ENCODE data around the gene RUSC1. TPM values are rescaled to one million over a fixed set of nuclear protein-coding genes. Genes with fewer than 3 reads are reported as not detected.

The RUSC1 gene
- total and polyA plus RNA-seq, 2 of the 8 experiments (the other 6 are each of a cell fraction or from before 2014, with no cell fraction given), result 54.6 to 90.4 TPM

DNA sequence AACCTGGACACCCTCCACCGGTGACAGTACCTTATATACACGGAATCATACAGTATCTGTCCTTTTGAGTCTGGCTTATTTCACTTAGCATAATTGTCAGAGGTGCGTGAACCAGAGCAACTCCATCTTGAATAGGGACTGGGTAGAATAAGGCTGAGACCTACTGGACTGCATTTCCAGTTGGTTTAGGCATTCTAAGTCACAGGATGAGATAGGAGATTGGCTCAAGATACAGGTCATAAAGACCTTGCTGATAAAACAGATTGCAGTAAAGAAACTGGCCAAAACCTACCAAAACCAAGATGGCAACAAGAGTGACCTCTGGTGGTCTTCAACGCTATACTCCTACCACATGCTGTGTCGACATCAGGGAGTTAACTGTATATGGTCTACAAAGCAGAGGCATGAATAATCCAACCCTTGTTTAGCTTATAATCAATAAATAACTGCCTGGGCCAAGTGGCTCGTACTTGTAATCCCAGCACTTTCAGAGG, 13.4 kb upstream of the RUSC1 start (continued):
- TF ChIP-seq, protein P1, sequence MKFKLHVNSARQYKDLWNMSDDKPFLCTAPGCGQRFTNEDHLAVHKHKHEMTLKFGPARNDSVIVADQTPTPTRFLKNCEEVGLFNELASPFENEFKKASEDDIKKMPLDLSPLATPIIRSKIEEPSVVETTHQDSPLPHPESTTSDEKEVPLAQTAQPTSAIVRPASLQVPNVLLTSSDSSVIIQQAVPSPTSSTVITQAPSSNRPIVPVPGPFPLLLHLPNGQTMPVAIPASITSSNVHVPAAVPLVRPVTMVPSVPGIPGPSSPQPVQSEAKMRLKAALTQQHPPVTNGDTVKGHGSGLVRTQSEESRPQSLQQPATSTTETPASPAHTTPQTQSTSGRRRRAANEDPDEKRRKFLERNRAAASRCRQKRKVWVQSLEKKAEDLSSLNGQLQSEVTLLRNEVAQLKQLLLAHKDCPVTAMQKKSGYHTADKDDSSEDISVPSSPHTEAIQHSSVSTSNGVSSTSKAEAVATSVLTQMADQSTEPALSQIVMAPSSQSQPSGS (IDR thresholded peaks at IDR 0.05; ENCODE audit: low read length), result no peak
- TF ChIP-seq RFX5 (IDR thresholded peaks at IDR 0.05; ENCODE audit: borderline replicate concordance, low read depth, low read length) (no peak), SP1 (IDR thresholded peaks at IDR 0.05; ENCODE audit: low read depth, low read length) (no peak), CBX5 (IDR thresholded peaks at IDR 0.05; ENCODE audit: low read depth, low read length) (no peak), SIN3A (conservative IDR thresholded peaks at IDR 0.05 in 1 of 2, IDR thresholded peaks at IDR 0.05 in 1 of 2; ENCODE audit: low read depth in 1 of 2, low read length in 2 of 2) (no peak), ASH2L (IDR thresholded peaks at IDR 0.05; ENCODE audit: low read length) (no peak), SAP30 (IDR thresholded peaks at IDR 0.05; ENCODE audit: insufficient read depth, insufficient replicate concordance, low read length) (no peak), EGR1 (IDR thresholded peaks at IDR 0.05; ENCODE audit: borderline replicate concordance, low read depth, low read length) (no peak)
- TF ChIP-seq, protein P2, sequence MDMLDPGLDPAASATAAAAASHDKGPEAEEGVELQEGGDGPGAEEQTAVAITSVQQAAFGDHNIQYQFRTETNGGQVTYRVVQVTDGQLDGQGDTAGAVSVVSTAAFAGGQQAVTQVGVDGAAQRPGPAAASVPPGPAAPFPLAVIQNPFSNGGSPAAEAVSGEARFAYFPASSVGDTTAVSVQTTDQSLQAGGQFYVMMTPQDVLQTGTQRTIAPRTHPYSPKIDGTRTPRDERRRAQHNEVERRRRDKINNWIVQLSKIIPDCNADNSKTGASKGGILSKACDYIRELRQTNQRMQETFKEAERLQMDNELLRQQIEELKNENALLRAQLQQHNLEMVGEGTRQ (IDR thresholded peaks at IDR 0.05; ENCODE audit: low read length), result no peak
